ENCODE results near the gene ITPR1. TPM values are rescaled to one million over a fixed set of nuclear protein-coding genes. Genes with fewer than 3 reads are reported as not detected.

ITPR1 gene
- total and polyA plus RNA-seq, 10 of the 15 experiments (the other 5 are each of a cell fraction or from before 2014, with no cell fraction given): 12.2 to 239 (median 28.4) TPM

- RAD21 ChIA-PET (ENCODE audit: unreplicated experiment): interaction anchor here (0.8 kb wide), 1 partner anchor 97 kb away, joined by 3 read pairs; no protein-coding TSS in a partner anchor
- peaks cover 3 to 26% of the 10 kb centered on the region in 2 experiments for H3K36me3 ChIP-seq (ENCODE audit: control insufficient read depth in 2 of 2, insufficient read depth in 2 of 2, low read length in 1 of 2)
- no peak overlapping the region for H3K9ac ChIP-seq (ENCODE audit: control insufficient read depth, insufficient read depth, low read length)
- CTCF ChIA-PET: interaction anchor here (0.6 kb wide), 1 partner anchor 382 kb away, joined by 3 read pairs; no protein-coding TSS in a partner anchor
- POLR2A ChIA-PET: no interaction called here
- in situ Hi-C loops (cut with MboI) (no loop called here), intact Hi-C loops (cut with micrococcal nuclease; ENCODE audit: unreplicated experiment) (no loop called here)
- BruUV-seq (replicated peaks): no TSS peak
- TF ChIP-seq ELK1 (IDR thresholded peaks at IDR 0.05; ENCODE audit: low read depth, low read length): no peak
- SMC1A ChIA-PET (ENCODE audit: uncharacterized antibody, unreplicated experiment): no interaction called here
- no peak overlapping the region for H3K27ac ChIP-seq (ENCODE audit: control insufficient read depth, insufficient read depth)
- DNase-seq (ENCODE audit: low read depth, low spot score) (no peak), ATAC-seq (no peak), FAIRE-seq (peak; percentile 66)
- no peaks in the 10 kb centered on the region for H3K4me1 ChIP-seq (ENCODE audit: control insufficient read depth, insufficient read depth, low read length)
- H2AFZ ChIP-seq (ENCODE audit: control insufficient read depth, low read depth, low read length): no peak overlapping the region
- no peak overlapping the region for H3K4me2 ChIP-seq (ENCODE audit: control insufficient read depth, insufficient read depth)
- H3K9me3 ChIP-seq (replicated peaks; ENCODE audit: control insufficient read depth, insufficient read depth, low read length): no peaks in the 10 kb centered on the region
- H3K79me2 ChIP-seq (ENCODE audit: control insufficient read depth, insufficient read depth, low read length): no peaks in the 10 kb centered on the region
- no peak overlapping the region for H3K4me3 ChIP-seq
- 56% methylated on average over 1 of the region's 1 CpG for WGBS (ENCODE audit: insufficient coverage, insufficient replicate concordance, low lambda C conversion rate, missing lambda C conversion rate)
- H3K27me3 ChIP-seq (replicated peaks in 1 of 2; ENCODE audit: control insufficient read depth in 2 of 2, insufficient read depth in 2 of 2, low read length in 1 of 2): no peaks in the 10 kb centered on the region
- no peaks in the 10 kb centered on the region for H4K20me1 ChIP-seq (ENCODE audit: control insufficient read depth, insufficient read depth)
These were observed 182.6 kb downstream of the ITPR1 start for GRCh38 chr3:4675704-4676103.

- ATAC-seq (no peak), DNase-seq (ENCODE audit: low read depth, low spot score) (no peak), FAIRE-seq (no peak)
- ChIA-PET RAD21 (ENCODE audit: unreplicated experiment) (no interaction called here), POLR2A (no interaction called here), SMC1A (ENCODE audit: uncharacterized antibody, unreplicated experiment) (no interaction called here), CTCF (no interaction called here)
- Histone ChIP-seq H3K9me3 (replicated peaks; ENCODE audit: control insufficient read depth, insufficient read depth, low read length) (no peaks in the 10 kb centered on the region), H3K27ac (ENCODE audit: control insufficient read depth, insufficient read depth) (no peak overlapping the region), H4K20me1 (ENCODE audit: control insufficient read depth, insufficient read depth) (no peaks in the 10 kb centered on the region), H3K4me3 (no peak overlapping the region), H3K4me1 (ENCODE audit: control insufficient read depth, insufficient read depth, low read length) (no peaks in the 10 kb centered on the region), H3K27me3 (replicated peaks in 1 of 2; ENCODE audit: control insufficient read depth in 2 of 2, insufficient read depth in 2 of 2, low read length in 1 of 2) (no peaks in the 10 kb centered on the region), H3K36me3 (ENCODE audit: control insufficient read depth in 2 of 2, insufficient read depth in 2 of 2, low read length in 1 of 2) (peaks cover 5 to 16% of the 10 kb centered on the region in 2 experiments; a peak in 3 of 4 replicates), H3K4me2 (ENCODE audit: control insufficient read depth, insufficient read depth) (no peak overlapping the region), H3K79me2 (ENCODE audit: control insufficient read depth, insufficient read depth, low read length) (no peaks in the 10 kb centered on the region), H3K9ac (ENCODE audit: control insufficient read depth, insufficient read depth, low read length) (no peak overlapping the region), H2AFZ (ENCODE audit: control insufficient read depth, low read depth, low read length) (no peak overlapping the region)
- intact Hi-C loops (cut with micrococcal nuclease; ENCODE audit: unreplicated experiment) (no loop called here), in situ Hi-C loops (cut with MboI) (no loop called here)
- BruUV-seq (replicated peaks): no TSS peak
- WGBS (ENCODE audit: insufficient coverage, insufficient replicate concordance, low lambda C conversion rate, missing lambda C conversion rate): 94% methylated on average over 10 of the region's 10 CpGs
- TF ChIP-seq E4F1 (IDR thresholded peaks at IDR 0.05; ENCODE audit: borderline replicate concordance, partially characterized antibody) (no peak), BMI1 (IDR thresholded peaks at IDR 0.05; ENCODE audit: borderline replicate concordance) (no peak), SKIL (IDR thresholded peaks at IDR 0.05; ENCODE audit: low read depth, poor library complexity, severe bottlenecking) (no peak), MAX (IDR thresholded peaks at IDR 0.05; ENCODE audit: low read depth, low read length) (no peak), E2F4 (IDR thresholded peaks at IDR 0.05; ENCODE audit: low read depth, low read length) (no peak), MEF2B (IDR thresholded peaks at IDR 0.05; ENCODE audit: partially characterized antibody, poor library complexity, severe bottlenecking) (no peak)
These were observed 185.2 kb downstream of the ITPR1 start for GRCh38 chr3:4678320-4678719.

Data from GM12878 (cell line).